COR-L47 (cell line): ENCODE results near the gene UBXN11.
A peak's percentile ranks its signal among the peaks of the same experiment; 100 is the strongest.
"Not testable (repeated sequence)": the region's sequence is repeated elsewhere in the genome, so short reads cannot be mapped to it uniquely, and the experiment has no call there.

Source experiments
- DNase-seq: peaks from one replicate; lab custom pipeline; 2025; lab: John Stamatoyannopoulos, UW

The UBXN11 gene

GRCh38 chr1:26336477-26337205, 30.2 kb upstream of the UBXN11 start:
- peak; percentile 82 for DNase-seq

GRCh38 chr1:26335774-26336476, 29.5 kb upstream of the UBXN11 start:
- DNase-seq = no peak

GRCh38 chr1:26333312-26333711, 26.9 kb upstream of the UBXN11 start:
- not testable (repeated sequence) for DNase-seq

GRCh38 chr1:26330276-26330675, 23.8 kb upstream of the UBXN11 start:
- DNase-seq = no peak

- not testable (repeated sequence) for DNase-seq
Measured at GRCh38 chr1:26329380-26329779, 22.9 kb upstream of the UBXN11 start.

- no peak for DNase-seq
Measured at GRCh38 chr1:26328597-26328996, 22.2 kb upstream of the UBXN11 start.

- DNase-seq = peak; percentile 89
Measured at GRCh38 chr1:26327956-26328362, 21.5 kb upstream of the UBXN11 start.

GRCh38 chr1:26324550-26324949, 18.1 kb upstream of the UBXN11 start:
- no peak for DNase-seq

- no peak for DNase-seq
Measured at GRCh38 chr1:26323382-26323781, 16.9 kb upstream of the UBXN11 start.

- no peak for DNase-seq
Measured at GRCh38 chr1:26322042-26322331, 15.6 kb upstream of the UBXN11 start.

- DNase-seq = peak; percentile 71
Measured at GRCh38 chr1:26321315-26322041, 15.0 kb upstream of the UBXN11 start.

- no peak for DNase-seq
Measured at GRCh38 chr1:26320896-26321295, 14.5 kb upstream of the UBXN11 start.

GRCh38 chr1:26318338-26319064, 12.1 kb upstream of the UBXN11 start:
- no peak for DNase-seq

GRCh38 chr1:26317612-26318337, 11.3 kb upstream of the UBXN11 start, which contains the start of gene CD52:
TSS of gene CD52 (plus strand) at chr1:26317958. CDS start at chr1:26318018, 60 bp downstream.
- DNase-seq = no peak

GRCh38 chr1:26317146-26317545, 10.7 kb upstream of the UBXN11 start:
- DNase-seq = no peak

- DNase-seq = no peak
Measured at GRCh38 chr1:26315874-26316850, 9.7 kb upstream of the UBXN11 start.

GRCh38 chr1:26314501-26314900, 8.1 kb upstream of the UBXN11 start:
- no peak for DNase-seq

GRCh38 chr1:26307966-26308899, 1.8 kb upstream of the UBXN11 start:
- DNase-seq = not testable (repeated sequence)

GRCh38 chr1:26307363-26307781, 936 bp upstream of the UBXN11 start:
- DNase-seq = no peak
